K562 (cell line): ENCODE data around the gene AP1B1. TPM values are rescaled to one million over a fixed set of nuclear protein-coding genes. Genes with fewer than 3 reads are reported as not detected.

Experiments
- ZNF407 ChIP-seq: fragments of 450-650 bp; IDR thresholded peaks from 2 replicates; pipeline ENCODE4 v1.6.1; 2016; ENCODE audit warnings: low read depth
- polyA plus RNA-seq, 8 experiments: library from polyadenylated mRNA; depleted of rRNA in 4 of 8; stranded (reverse) in 5 of 8; unstranded in 3 of 8; fragments of >200 nt; fragmentation: Nextera tagmentation in 2 of 8; fragmentation: Illumina TruSeq in 1 of 8; extraction: Ambion mirVana in 2 of 8; extraction: Trizol in 1 of 8; gene quantifications; 2 replicates each; pipeline versions ENCODE4 v1.2.1 to v1.2.3, GENCODE V29; 2011 to 2014; ENCODE audit warnings: inconsistent platforms in 1 of 8, missing spikeins in 1 of 8
- total RNA-seq, 7 experiments: library from RNA; depleted of rRNA in 6 of 7; stranded (reverse); fragments of >200 nt in 6 of 7; fragmentation: Illumina TruSeq in 2 of 7; extraction: Trizol in 2 of 7; gene quantifications; 2 replicates each; pipeline versions ENCODE4 v1.2.1 to v1.2.3, GENCODE V29; 2011 to 2021; ENCODE audit warnings: low replicate concordance in 1 of 7

The AP1B1 gene
- total and polyA plus RNA-seq, 9 of the 15 experiments (the other 6 are each of a cell fraction or from before 2014, with no cell fraction given), result 1.2 to 60.9 (median 30.1) TPM

- no peak for TF ChIP-seq ZNF407
These were observed 75.9 kb downstream of the AP1B1 start (continued) for GRCh38 chr22:29312218-29313125.
